Measurements from ENCODE around the gene NEK7. TPM values are rescaled to one million over a fixed set of nuclear protein-coding genes. Genes with fewer than 3 reads are reported as not detected.

Gene NEK7
- total and polyA plus RNA-seq, 2 of the 8 experiments (the other 6 are each of a cell fraction or from before 2014, with no cell fraction given) = 5.1 to 10.0 TPM

- CTCF ChIA-PET (ENCODE audit: partially characterized antibody) = interaction anchor here (0.6 kb wide), 3 partner anchors 413 to 1247 kb away, joined by 3 read pairs; no protein-coding TSS in a partner anchor
- Histone ChIP-seq H2BK12ac (ENCODE audit: low read depth, low read length) (no peak overlapping the region), H2BK120ac (replicated peaks; ENCODE audit: low read depth, low read length) (no peak overlapping the region), H3K79me2 (ENCODE audit: control insufficient read depth in 1 of 2, insufficient read depth in 2 of 2, low read length in 2 of 2) (no peaks in the 10 kb centered on the region), H3K4me1 (replicated peaks in 1 of 4; ENCODE audit: control insufficient read depth in 3 of 4, insufficient read depth in 4 of 4, low read length in 3 of 4) (no peaks in the 10 kb centered on the region), H3K23me2 (ENCODE audit: low read depth, low read length) (no peaks in the 10 kb centered on the region), H3K4me2 (ENCODE audit: insufficient read depth in 1 of 2, low read depth in 2 of 2, low read length in 2 of 2) (no peak overlapping the region), H3K27me3 (replicated peaks in 1 of 4; ENCODE audit: control insufficient read depth in 3 of 4, extremely low read depth in 1 of 4, insufficient read depth in 3 of 4, low read length in 3 of 4) (no peaks in the 10 kb centered on the region), H2AK5ac (ENCODE audit: low read depth, low read length) (no peak overlapping the region), H3K18ac (ENCODE audit: extremely low read depth, low read length) (no peak overlapping the region), H4K20me1 (replicated peaks in 1 of 2; ENCODE audit: control insufficient read depth in 1 of 2, insufficient read depth in 2 of 2, low read length in 2 of 2) (no peaks in the 10 kb centered on the region), H3K4ac (replicated peaks; ENCODE audit: insufficient read length, low read depth, low read length) (no peak overlapping the region), H2BK5ac (ENCODE audit: low read depth, low read length) (no peak overlapping the region), H3K23ac (ENCODE audit: insufficient read length) (no peak overlapping the region), H2BK20ac (ENCODE audit: low read length) (no peak overlapping the region), H4K5ac (ENCODE audit: insufficient read length, low read depth, low read length) (no peak overlapping the region), H4K8ac (ENCODE audit: extremely low read depth, insufficient read depth, low read length) (no peak overlapping the region), H3K9me3 (ENCODE audit: insufficient read depth in 2 of 2, low read depth in 1 of 2, low read length in 1 of 2) (no peaks in the 10 kb centered on the region), H2AFZ (ENCODE audit: low read length) (no peak overlapping the region), H3K4me3 (ENCODE audit: extremely low read depth in 1 of 4, insufficient read depth in 2 of 4, low read depth in 3 of 4, low read length in 4 of 4) (no peak overlapping the region), H3K27ac (ENCODE audit: low read depth, low read length) (no peak overlapping the region), H3K79me1 (ENCODE audit: low read depth, low read length) (no peaks in the 10 kb centered on the region), H2BK15ac (ENCODE audit: low read length) (no peak overlapping the region), H3K14ac (ENCODE audit: insufficient read length) (no peak overlapping the region), H3K36me3 (ENCODE audit: control insufficient read depth in 2 of 4, insufficient read depth in 4 of 4, low read length in 3 of 4) (no peaks in the 10 kb centered on the region), H3K9ac (replicated peaks in 1 of 4; ENCODE audit: extremely low read depth in 1 of 4, low read depth in 3 of 4, low read length in 3 of 4) (no peak overlapping the region), H3K56ac (replicated peaks; ENCODE audit: insufficient read length, low read depth, low read length) (no peak overlapping the region), H4K91ac (replicated peaks; ENCODE audit: insufficient read length, low read length) (no peak overlapping the region)
- no peak for FAIRE-seq
- no peak for TF ChIP-seq ATF2 (IDR thresholded peaks at IDR 0.05; ENCODE audit: low read length)
- TF ChIP-seq TAF7 (optimal IDR thresholded peaks at IDR 0.05; ENCODE audit: borderline replicate concordance, low read depth, low read length) = no peak
- WGBS, 2 experiments (ENCODE audit: extremely low coverage in 1 of 2, insufficient coverage in 1 of 2, insufficient read length in 1 of 2, insufficient replicate concordance in 2 of 2, low coverage in 1 of 2, low lambda C conversion rate in 2 of 2, missing lambda C conversion rate in 1 of 2) = 95% methylated on average over 1 of the region's 1 CpG; no CpG with 5 or more reads in 1 of the 2 experiments
- DNase-seq (ENCODE audit: low read depth in 1 of 2, low spot score in 2 of 2) = no peak
- POLR2A ChIA-PET (ENCODE audit: partially characterized antibody) = no interaction called here
Observed at GRCh38 chr1:198278943-198279342, 122.1 kb downstream of the NEK7 start.

All from H1 (cell line).